ENCODE data around the gene ADRB1. TPM values are rescaled to one million over a fixed set of nuclear protein-coding genes. Genes with fewer than 3 reads are reported as not detected.

Gene ADRB1
- polyA plus RNA-seq (2011; rRNA removed) (not detected in 2 replicates), polyA minus RNA-seq (2011; rRNA and poly(A)+ RNA removed) (not detected in 2 replicates)

DNA sequence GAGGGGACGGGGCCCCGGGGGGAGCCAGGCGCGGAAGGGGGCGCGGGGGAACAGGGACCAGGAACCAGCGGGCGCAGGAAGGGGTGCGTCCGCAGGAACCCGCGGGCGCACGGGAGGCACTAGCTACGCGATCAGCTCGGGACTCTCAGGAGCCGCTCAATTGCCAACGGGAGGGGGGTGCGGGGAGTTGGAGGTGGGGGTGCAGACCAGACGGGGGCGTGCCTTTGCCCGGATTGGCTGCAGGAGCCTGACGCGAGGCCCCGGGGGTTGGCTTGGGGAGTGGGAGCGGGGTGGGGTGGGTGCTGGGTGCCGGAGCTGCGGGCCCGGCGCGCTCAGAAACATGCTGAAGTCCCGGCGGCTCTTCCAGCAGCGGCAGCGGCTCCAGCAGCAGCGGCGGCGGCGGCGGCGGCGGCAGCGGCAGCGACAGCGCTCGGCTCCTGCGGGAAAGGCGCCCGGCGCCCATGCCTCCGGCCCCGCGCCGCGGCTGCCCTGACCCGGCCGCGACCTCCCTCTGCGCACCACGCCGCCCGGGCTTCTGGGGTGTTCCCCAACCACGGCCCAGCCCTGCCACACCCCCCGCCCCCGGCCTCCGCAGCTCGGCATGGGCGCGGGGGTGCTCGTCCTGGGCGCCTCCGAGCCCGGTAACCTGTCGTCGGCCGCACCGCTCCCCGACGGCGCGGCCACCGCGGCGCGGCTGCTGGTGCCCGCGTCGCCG is at the start of gene ADRB1:
ADRB1 (plus strand) TSS at position 335 of the 715 bp plus-strand sequence; CDS start at position 602, 267 bp downstream.
- POLR2A ChIA-PET, result interaction anchor here (0.7 kb wide), 1 partner anchor 85 kb away, joined by 3 read pairs; no protein-coding TSS in a partner anchor

DNA sequence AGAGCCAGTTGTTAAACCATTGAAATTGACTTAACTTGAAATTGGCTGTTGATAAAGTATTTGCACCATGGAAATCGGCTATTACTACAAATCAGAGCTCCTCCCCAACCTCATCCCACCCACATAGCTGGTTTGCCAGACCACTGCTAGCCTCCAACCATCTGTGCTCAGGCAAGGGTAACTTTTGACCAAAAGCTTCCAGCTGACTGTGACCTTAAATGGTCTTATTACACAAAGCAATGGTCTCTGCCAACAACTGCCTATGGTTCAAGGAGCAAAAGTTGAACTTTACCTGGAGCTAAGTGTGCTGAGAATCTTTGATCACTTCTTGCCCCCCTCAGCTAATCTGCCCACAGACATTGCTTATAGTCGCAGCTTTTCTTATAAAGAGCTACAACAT is 48.5 kb upstream of the ADRB1 start:
- Histone ChIP-seq H3K9me3 (ENCODE audit: control insufficient read depth, insufficient read depth, low read length) (no peaks in the 10 kb centered on the region), H3K27ac (ENCODE audit: low read depth, low read length) (no peak overlapping the region), H3K4me3 (ENCODE audit: low read depth, low read length) (no peak overlapping the region), H3K27me3 (ENCODE audit: control insufficient read depth, insufficient read depth, low read length) (peaks cover 10% of the 10 kb centered on the region)
- POLR2A ChIA-PET, result no interaction called here
- CTCF ChIA-PET, result no interaction called here
- DNase-seq (ENCODE audit: low read depth, low spot score), result no peak
- TF ChIP-seq, protein P1, sequence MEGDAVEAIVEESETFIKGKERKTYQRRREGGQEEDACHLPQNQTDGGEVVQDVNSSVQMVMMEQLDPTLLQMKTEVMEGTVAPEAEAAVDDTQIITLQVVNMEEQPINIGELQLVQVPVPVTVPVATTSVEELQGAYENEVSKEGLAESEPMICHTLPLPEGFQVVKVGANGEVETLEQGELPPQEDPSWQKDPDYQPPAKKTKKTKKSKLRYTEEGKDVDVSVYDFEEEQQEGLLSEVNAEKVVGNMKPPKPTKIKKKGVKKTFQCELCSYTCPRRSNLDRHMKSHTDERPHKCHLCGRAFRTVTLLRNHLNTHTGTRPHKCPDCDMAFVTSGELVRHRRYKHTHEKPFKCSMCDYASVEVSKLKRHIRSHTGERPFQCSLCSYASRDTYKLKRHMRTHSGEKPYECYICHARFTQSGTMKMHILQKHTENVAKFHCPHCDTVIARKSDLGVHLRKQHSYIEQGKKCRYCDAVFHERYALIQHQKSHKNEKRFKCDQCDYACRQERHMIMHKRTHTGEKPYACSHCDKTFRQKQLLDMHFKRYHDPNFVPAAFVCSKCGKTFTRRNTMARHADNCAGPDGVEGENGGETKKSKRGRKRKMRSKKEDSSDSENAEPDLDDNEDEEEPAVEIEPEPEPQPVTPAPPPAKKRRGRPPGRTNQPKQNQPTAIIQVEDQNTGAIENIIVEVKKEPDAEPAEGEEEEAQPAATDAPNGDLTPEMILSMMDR (IDR thresholded peaks at IDR 0.05; ENCODE audit: low read depth, low read length), result no peak

More for the DNA sequence above, at the start of gene ADRB1:
- H3K4me3 ChIP-seq (ENCODE audit: low read depth, low read length), result peak within 1 kb of the TSS; percentile 29; the same call in 1 of the 2 replicates
- peaks cover 63% of the 10 kb centered on the region for H3K27me3 ChIP-seq (ENCODE audit: control insufficient read depth, insufficient read depth, low read length)
- no peak for DNase-seq (ENCODE audit: low read depth, low spot score)
- CTCF ChIA-PET, result interaction anchor here (0.7 kb wide), 1 partner anchor 264 kb away, joined by 9 read pairs; no protein-coding TSS in a partner anchor
- peaks cover 5% of the 10 kb centered on the region; the same call in 1 of the 2 replicates for H3K9me3 ChIP-seq (ENCODE audit: control insufficient read depth, insufficient read depth, low read length)
- H3K27ac ChIP-seq (ENCODE audit: low read depth, low read length), result no peak within 1 kb of the TSS
- TF ChIP-seq, protein P1 (IDR thresholded peaks at IDR 0.05; ENCODE audit: low read depth, low read length), result no peak

DNA sequence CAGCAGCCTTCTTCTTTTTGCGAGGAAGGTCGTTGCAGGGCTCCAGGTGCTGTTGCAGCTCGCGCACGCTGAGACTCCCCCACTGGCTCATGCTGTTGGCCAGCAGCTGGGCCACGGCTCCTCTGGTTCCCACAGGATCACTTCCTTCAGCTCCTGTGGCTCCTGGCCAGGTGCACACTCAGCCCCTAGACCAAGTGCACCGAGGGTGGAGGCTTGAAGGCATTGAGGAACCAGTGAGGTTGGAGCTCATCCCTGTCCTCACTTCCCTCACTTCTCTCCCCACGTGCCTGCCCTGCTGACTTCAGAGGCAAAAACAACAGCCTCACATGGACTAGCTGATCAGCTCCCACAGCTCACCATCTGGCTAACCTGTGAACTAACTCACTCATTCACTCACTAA is 46.2 kb upstream of the ADRB1 start:
- H3K27me3 ChIP-seq (ENCODE audit: control insufficient read depth, insufficient read depth, low read length), result peaks cover 7% of the 10 kb centered on the region
- no peaks in the 10 kb centered on the region for H3K9me3 ChIP-seq (ENCODE audit: control insufficient read depth, insufficient read depth, low read length)
- ChIA-PET POLR2A (no interaction called here), CTCF (interaction anchor here (0.6 kb wide), 1 partner anchor 160 kb away, joined by 3 read pairs; no protein-coding TSS in a partner anchor)
- no peak overlapping the region for H3K27ac ChIP-seq (ENCODE audit: low read depth, low read length)
- no peak for DNase-seq (ENCODE audit: low read depth, low spot score)
- H3K4me3 ChIP-seq (ENCODE audit: low read depth, low read length), result no peak overlapping the region
- TF ChIP-seq, protein P1 (IDR thresholded peaks at IDR 0.05; ENCODE audit: low read depth, low read length), result no peak

DNA sequence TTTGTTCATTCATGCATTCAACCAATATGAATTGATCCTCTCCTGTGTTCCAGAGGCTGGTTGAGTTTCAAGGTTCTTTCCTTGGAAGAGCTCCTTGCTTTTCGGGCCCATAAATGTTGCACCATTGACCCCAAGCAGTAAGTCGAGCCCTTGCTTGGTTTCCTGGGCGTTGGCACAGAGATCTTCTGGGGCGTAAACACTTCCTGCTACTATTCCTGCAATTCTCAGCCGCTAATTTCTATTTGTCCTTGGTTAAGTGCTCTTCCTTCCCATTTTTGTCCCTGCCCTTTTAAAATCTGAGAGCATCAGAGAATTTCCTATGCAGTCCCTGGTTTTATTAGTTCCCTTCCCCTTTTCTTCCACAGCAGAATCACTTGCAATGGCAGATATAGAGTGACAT is 44.1 kb upstream of the ADRB1 start:
- H3K27ac ChIP-seq (ENCODE audit: low read depth, low read length), result no peak overlapping the region
- TF ChIP-seq, protein P1 (IDR thresholded peaks at IDR 0.05; ENCODE audit: low read depth, low read length), result no peak
- no peak overlapping the region for H3K4me3 ChIP-seq (ENCODE audit: low read depth, low read length)
- ChIA-PET CTCF (interaction anchor here (0.6 kb wide), 1 partner anchor 19 kb away, joined by 4 read pairs; no protein-coding TSS in a partner anchor), POLR2A (interaction anchor here (0.6 kb wide), 1 partner anchor 546 kb away, joined by 3 read pairs; no protein-coding TSS in a partner anchor)
- H3K27me3 ChIP-seq (ENCODE audit: control insufficient read depth, insufficient read depth, low read length), result peaks cover 7% of the 10 kb centered on the region
- H3K9me3 ChIP-seq (ENCODE audit: control insufficient read depth, insufficient read depth, low read length), result no peaks in the 10 kb centered on the region
- no peak for DNase-seq (ENCODE audit: low read depth, low spot score)

DNA sequence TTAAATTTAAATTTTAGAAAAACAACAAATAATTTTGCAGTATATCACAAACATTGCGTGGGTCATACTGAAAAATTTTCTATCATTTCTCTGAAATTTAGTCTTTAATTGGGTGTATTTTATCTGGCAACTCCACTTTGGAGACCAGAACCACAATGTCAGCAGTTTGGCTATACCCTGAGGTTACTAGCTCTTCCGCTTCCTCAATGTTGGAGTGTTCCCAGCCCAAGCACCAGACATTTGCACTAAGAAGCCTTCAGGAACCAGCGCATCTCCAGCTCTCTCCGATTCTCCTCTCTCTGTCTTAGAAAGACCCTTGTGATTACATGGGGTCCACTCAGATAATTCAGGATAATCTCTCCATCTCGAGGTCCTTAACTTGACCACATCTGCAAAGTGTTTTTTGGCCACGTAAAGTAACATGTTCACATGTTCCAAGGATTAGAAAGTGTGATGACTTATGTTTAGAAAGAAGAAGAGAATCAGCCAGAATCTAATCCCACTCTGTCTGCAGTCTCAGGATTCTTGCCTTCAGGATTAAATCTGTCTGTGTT is 43.1 kb upstream of the ADRB1 start:
- ChIA-PET POLR2A (no interaction called here), CTCF (no interaction called here)
- H3K4me3 ChIP-seq (ENCODE audit: low read depth, low read length), result no peak overlapping the region
- no peak overlapping the region for H3K27ac ChIP-seq (ENCODE audit: low read depth, low read length)
- DNase-seq (ENCODE audit: low read depth, low spot score), result no peak
- no peaks in the 10 kb centered on the region for H3K9me3 ChIP-seq (ENCODE audit: control insufficient read depth, insufficient read depth, low read length)
- TF ChIP-seq, protein P1 (IDR thresholded peaks at IDR 0.05; ENCODE audit: low read depth, low read length), result no peak
- peaks cover 7% of the 10 kb centered on the region for H3K27me3 ChIP-seq (ENCODE audit: control insufficient read depth, insufficient read depth, low read length)
